ENCODE data around the gene RIIAD1. TPM values are rescaled to one million over a fixed set of nuclear protein-coding genes. Genes with fewer than 3 reads are reported as not detected.

RIIAD1 gene
- total and polyA plus RNA-seq, 7 donors, result 0.34 to 5.2 (median 2.6) TPM; not detected in 2

DNA sequence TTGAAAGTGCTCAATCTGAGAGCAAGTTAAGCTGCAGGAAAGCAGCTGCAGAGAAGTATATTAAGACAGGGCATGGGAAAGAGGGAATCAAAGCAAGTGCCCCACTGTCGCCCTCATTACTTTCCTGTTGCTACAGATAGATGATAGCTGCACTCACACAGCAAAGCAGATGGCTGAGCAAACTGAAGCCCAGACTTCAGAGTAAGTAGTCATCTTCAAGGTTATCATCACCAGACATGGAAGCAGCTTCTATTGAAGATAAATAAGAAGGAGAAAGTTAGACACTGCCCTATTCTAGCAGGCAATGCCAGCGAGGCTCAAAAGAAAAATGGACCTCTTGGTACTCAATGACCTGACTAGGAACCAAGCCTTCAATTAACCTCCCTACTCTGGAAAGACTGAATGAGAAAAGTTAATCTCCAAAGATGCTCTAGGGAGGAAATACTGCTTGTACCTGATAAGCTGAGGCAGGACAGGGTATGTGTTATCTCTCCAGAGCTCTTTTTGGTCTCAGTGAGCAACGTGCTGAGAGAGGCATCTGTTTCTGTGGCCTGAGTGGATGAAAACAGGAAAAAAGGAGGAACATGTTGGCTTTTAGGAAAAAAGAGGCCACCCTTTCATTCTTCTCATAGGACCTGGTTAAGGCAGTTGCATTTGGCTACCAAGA, 53.1 kb downstream of the RIIAD1 start:
- H3K9me3 ChIP-seq, result no peaks in the 10 kb centered on the region
- DNase-seq (no peak), ATAC-seq (no peak)
- no peak overlapping the region for H3K4me3 ChIP-seq
- no peaks in the 10 kb centered on the region for H3K4me1 ChIP-seq
- peaks cover 10 to 68% of the 10 kb centered on the region in 2 donors for H3K36me3 ChIP-seq (ENCODE audit: insufficient read depth in 1 of 2, low read depth in 1 of 2)
- intact Hi-C loops (cut with DNase I), result no loop called here
- no peak overlapping the region for H3K27ac ChIP-seq
- 71 to 89% (median 72%) methylated on average over 3 of the region's 3 CpGs for WGBS, 3 donors
- TF ChIP-seq, protein P1, sequence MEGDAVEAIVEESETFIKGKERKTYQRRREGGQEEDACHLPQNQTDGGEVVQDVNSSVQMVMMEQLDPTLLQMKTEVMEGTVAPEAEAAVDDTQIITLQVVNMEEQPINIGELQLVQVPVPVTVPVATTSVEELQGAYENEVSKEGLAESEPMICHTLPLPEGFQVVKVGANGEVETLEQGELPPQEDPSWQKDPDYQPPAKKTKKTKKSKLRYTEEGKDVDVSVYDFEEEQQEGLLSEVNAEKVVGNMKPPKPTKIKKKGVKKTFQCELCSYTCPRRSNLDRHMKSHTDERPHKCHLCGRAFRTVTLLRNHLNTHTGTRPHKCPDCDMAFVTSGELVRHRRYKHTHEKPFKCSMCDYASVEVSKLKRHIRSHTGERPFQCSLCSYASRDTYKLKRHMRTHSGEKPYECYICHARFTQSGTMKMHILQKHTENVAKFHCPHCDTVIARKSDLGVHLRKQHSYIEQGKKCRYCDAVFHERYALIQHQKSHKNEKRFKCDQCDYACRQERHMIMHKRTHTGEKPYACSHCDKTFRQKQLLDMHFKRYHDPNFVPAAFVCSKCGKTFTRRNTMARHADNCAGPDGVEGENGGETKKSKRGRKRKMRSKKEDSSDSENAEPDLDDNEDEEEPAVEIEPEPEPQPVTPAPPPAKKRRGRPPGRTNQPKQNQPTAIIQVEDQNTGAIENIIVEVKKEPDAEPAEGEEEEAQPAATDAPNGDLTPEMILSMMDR (IDR thresholded peaks at IDR 0.05), result no peak
- H3K27me3 ChIP-seq (ENCODE audit: insufficient read depth in 3 of 3, low read length in 2 of 3), result no peaks in the 10 kb centered on the region

DNA sequence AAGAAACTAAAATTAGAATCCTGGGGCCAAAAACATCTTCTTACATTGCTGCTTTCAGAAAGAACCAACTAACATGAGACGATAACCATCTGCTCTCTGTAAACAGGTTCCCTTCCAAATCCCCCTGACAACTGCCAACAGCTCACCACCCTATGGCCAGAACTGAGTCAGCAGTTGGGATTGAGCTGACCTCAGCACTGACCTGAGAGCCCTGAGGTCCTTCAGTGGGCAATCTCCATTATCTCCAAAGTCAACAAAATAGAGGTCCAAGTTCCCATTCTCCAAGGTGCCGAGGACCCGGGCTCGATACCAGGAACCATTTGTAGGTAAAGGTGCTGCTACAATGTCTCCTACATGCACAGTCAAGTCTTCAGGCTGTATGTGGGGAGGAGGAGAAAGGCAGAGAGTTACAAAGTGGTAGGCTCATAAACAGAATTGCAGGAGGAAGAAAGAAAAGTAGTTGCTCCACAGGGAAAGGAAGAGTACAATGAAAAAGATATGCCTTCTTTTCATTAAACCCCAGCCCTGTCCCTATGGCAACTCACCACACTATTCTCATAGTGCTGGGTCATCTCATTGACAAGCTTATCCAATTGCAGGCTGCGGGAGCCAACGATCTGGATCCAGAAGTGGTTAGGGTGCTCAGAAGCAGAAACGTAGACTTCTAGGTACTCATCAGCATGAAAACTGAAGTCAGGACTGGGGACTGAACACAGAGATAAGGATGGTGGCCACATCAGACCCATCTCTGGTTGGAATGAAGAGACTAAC, 54.8 kb downstream of the RIIAD1 start:
- WGBS, 3 donors, result 83 to 87% (median 84%) methylated on average over 7 of the region's 7 CpGs
- intact Hi-C loops (cut with DNase I), result no loop called here
- Histone ChIP-seq H3K9me3 (no peaks in the 10 kb centered on the region), H3K27ac (no peak overlapping the region), H3K4me1 (no peaks in the 10 kb centered on the region), H3K4me3 (no peak overlapping the region), H3K27me3 (ENCODE audit: insufficient read depth in 3 of 3, low read length in 2 of 3) (no peaks in the 10 kb centered on the region), H3K36me3 (ENCODE audit: insufficient read depth in 1 of 2, low read depth in 1 of 2) (peaks cover 10 to 84% of the 10 kb centered on the region in 2 donors)
- TF ChIP-seq, protein P1 (IDR thresholded peaks at IDR 0.05), result no peak
- ATAC-seq (no peak), DNase-seq (no peak)

- intact Hi-C loops (cut with DNase I), result no loop called here
- DNase-seq (no peak), ATAC-seq (no peak)
- Histone ChIP-seq H3K27ac (no peak overlapping the region), H3K4me3 (no peak overlapping the region), H3K4me1 (no peaks in the 10 kb centered on the region), H3K9me3 (no peaks in the 10 kb centered on the region), H3K27me3 (ENCODE audit: insufficient read depth in 3 of 3, low read length in 2 of 3) (no peaks in the 10 kb centered on the region), H3K36me3 (ENCODE audit: insufficient read depth in 1 of 2, low read depth in 1 of 2) (peaks cover 10 to 90% of the 10 kb centered on the region in 2 donors)
- TF ChIP-seq, protein P1 (IDR thresholded peaks at IDR 0.05), result no peak
- 84 to 97% (median 85%) methylated on average over 3 of the region's 3 CpGs for WGBS, 3 donors
Observed at GRCh38 chr1:151776665-151777062, 55.3 kb downstream of the RIIAD1 start.

GRCh38 chr1:151777317-151777716, 56.0 kb downstream of the RIIAD1 start:
- 73 to 99% (median 96%) methylated on average over 4 of the region's 4 CpGs for WGBS, 3 donors
- Histone ChIP-seq H3K27ac (no peak overlapping the region), H3K36me3 (ENCODE audit: insufficient read depth in 1 of 2, low read depth in 1 of 2) (peaks cover 10 to 96% of the 10 kb centered on the region in 2 donors), H3K4me3 (no peak overlapping the region), H3K4me1 (no peaks in the 10 kb centered on the region), H3K9me3 (no peaks in the 10 kb centered on the region), H3K27me3 (ENCODE audit: insufficient read depth in 3 of 3, low read length in 2 of 3) (no peaks in the 10 kb centered on the region)
- no peak for ATAC-seq
- intact Hi-C loops (cut with DNase I), result no loop called here
- TF ChIP-seq, protein P1 (IDR thresholded peaks at IDR 0.05), result no peak
- no peak for DNase-seq

Other genes starting within 250 kb of the RIIAD1 start
- gene CGN, start 210.1 kb upstream of the RIIAD1 start, total RNA-seq, result under 1 TPM in 2 of 4 donors, not detected in 2; 0.10 to 0.21 TPM
- gene CGN, start 210.1 kb upstream of the RIIAD1 start, polyA plus RNA-seq, result under 1 TPM; 0.03 to 0.12 (median 0.05) TPM
- 1 to 10 TPM in 3 of 4 donors, under 1 TPM in 1; 0.97 to 5.3 (median 1.7) TPM for gene TUFT1, start 181.2 kb upstream of the RIIAD1 start, total RNA-seq
- gene TUFT1, start 181.2 kb upstream of the RIIAD1 start, polyA plus RNA-seq, result 1 to 10 TPM in 2 of 3 donors, under 1 TPM in 1; 0.86 to 3.0 (median 1.1) TPM
- 10 to 100 TPM; 39.8 to 47.2 (median 43.3) TPM for gene SNX27, start 109.5 kb upstream of the RIIAD1 start, total RNA-seq
- gene SNX27, start 109.5 kb upstream of the RIIAD1 start, polyA plus RNA-seq, result 10 to 100 TPM; 10.7 to 41.0 (median 11.2) TPM
- not detected for gene CELF3, start 4.7 kb upstream of the RIIAD1 start, total RNA-seq
- under 1 TPM in 1 of 3 donors, not detected in 2; 0.04 TPM for gene CELF3, start 4.7 kb upstream of the RIIAD1 start, polyA plus RNA-seq
- gene MRPL9, start 42.0 kb downstream of the RIIAD1 start, total RNA-seq, result 10 to 100 TPM; 63.5 to 95.4 (median 71.3) TPM
- 100 to 1,000 TPM in 2 of 3 donors, 10 to 100 TPM in 1; 73.3 to 132 (median 111) TPM for gene MRPL9, start 42.0 kb downstream of the RIIAD1 start, polyA plus RNA-seq
- gene TDRKH, start 69.0 kb downstream of the RIIAD1 start, total RNA-seq, result 10 to 100 TPM in 1 of 4 donors, 1 to 10 TPM in 3; 4.1 to 12.1 (median 5.8) TPM
- 1 to 10 TPM; 2.4 to 8.1 (median 3.6) TPM for gene TDRKH, start 69.0 kb downstream of the RIIAD1 start, polyA plus RNA-seq
- 10 to 100 TPM in 1 of 4 donors, 1 to 10 TPM in 3; 3.6 to 18.2 (median 6.9) TPM for gene LINGO4, start 83.9 kb downstream of the RIIAD1 start, total RNA-seq
- 1 to 10 TPM in 2 of 3 donors, under 1 TPM in 1; 0.36 to 4.6 (median 3.6) TPM for gene LINGO4, start 83.9 kb downstream of the RIIAD1 start, polyA plus RNA-seq
- gene RORC, start 110.3 kb downstream of the RIIAD1 start, total RNA-seq, result 100 to 1,000 TPM in 1 of 4 donors, 10 to 100 TPM in 3; 35.0 to 109 (median 67.7) TPM
- 10 to 100 TPM in 2 of 3 donors, 1 to 10 TPM in 1; 3.5 to 89.2 (median 62.9) TPM for gene RORC, start 110.3 kb downstream of the RIIAD1 start, polyA plus RNA-seq
- gene C2CD4D, start 118.3 kb downstream of the RIIAD1 start, total RNA-seq, result under 1 TPM in 1 of 4 donors, not detected in 3; 0.47 TPM
- not detected for gene C2CD4D, start 118.3 kb downstream of the RIIAD1 start, polyA plus RNA-seq
- not detected for gene THEM5, start 132.2 kb downstream of the RIIAD1 start, total RNA-seq
- gene THEM5, start 132.2 kb downstream of the RIIAD1 start, polyA plus RNA-seq, result not detected
- gene THEM4, start 188.0 kb downstream of the RIIAD1 start, total RNA-seq, result 10 to 100 TPM; 10.1 to 20.4 (median 13.7) TPM
- gene THEM4, start 188.0 kb downstream of the RIIAD1 start, polyA plus RNA-seq, result 10 to 100 TPM; 12.3 to 20.2 (median 16.0) TPM

Measured in psoas muscle (tissue), 8 donors.